H9 (cell line): ENCODE data around the gene GLB1L. TPM values are rescaled to one million over a fixed set of nuclear protein-coding genes. Genes with fewer than 3 reads are reported as not detected.
A peak's percentile ranks its signal among the peaks of the same experiment; 100 is the strongest.

Source experiments
- DNase-seq: peaks from one replicate; pipeline ENCODE4 v3.0.0-alpha.2; 2017
- H2AFZ ChIP-seq: one replicate; pipeline ENCODE4 v1.6.1; 2013; ENCODE audit warnings: mild to moderate bottlenecking, low read length, control low read depth, moderate library complexity
- H2AK5ac ChIP-seq: 2 replicates; pipeline ENCODE4 v1.6.1; 2013; ENCODE audit warnings: low read length, control low read depth, mixed read lengths; ENCODE audit not compliant: insufficient read length
- H2BK120ac ChIP-seq: one replicate; pipeline ENCODE4 v1.6.1; 2013; ENCODE audit warnings: low read depth, mild to moderate bottlenecking, low read length, control low read depth, inconsistent platforms; ENCODE audit not compliant: poor library complexity, severe bottlenecking
- H2BK12ac ChIP-seq: 2 replicates; pipeline ENCODE4 v1.6.1; 2013; ENCODE audit warnings: low read length, control low read depth, mixed read lengths, low read depth; ENCODE audit not compliant: insufficient read length
- H2BK15ac ChIP-seq: 2 replicates; pipeline ENCODE4 v1.6.1; 2013; ENCODE audit warnings: low read depth, low read length, control low read depth
- H2BK20ac ChIP-seq: one replicate; pipeline ENCODE4 v1.6.1; 2013; ENCODE audit warnings: low read depth, mild to moderate bottlenecking, low read length, control low read depth, inconsistent platforms; ENCODE audit not compliant: poor library complexity, severe bottlenecking
- H2BK5ac ChIP-seq: 2 replicates; pipeline ENCODE4 v1.6.1; 2013; ENCODE audit warnings: low read length, control low read depth, mixed read lengths; ENCODE audit not compliant: insufficient read length
- H3K14ac ChIP-seq: 2 replicates; pipeline ENCODE4 v1.6.1; 2013; ENCODE audit warnings: low read length, control low read depth; ENCODE audit not compliant: insufficient read depth
- H3K18ac ChIP-seq: 2 replicates; pipeline ENCODE4 v1.6.1; 2013; ENCODE audit warnings: low read depth, mild to moderate bottlenecking, mixed read lengths, low read length, control low read depth; ENCODE audit not compliant: insufficient read length
- H3K23ac ChIP-seq: 2 replicates; pipeline ENCODE4 v1.6.1; 2013; ENCODE audit warnings: low read length, control low read depth, mixed read lengths, low read depth; ENCODE audit not compliant: insufficient read length
- H3K23me2 ChIP-seq: 2 replicates; pipeline ENCODE4 v1.6.1; 2013; ENCODE audit warnings: low read depth, mild to moderate bottlenecking, mixed read lengths, low read length, control low read depth; ENCODE audit not compliant: insufficient read length, poor library complexity, severe bottlenecking
- H3K27ac ChIP-seq: 2 replicates; pipeline ENCODE4 v1.5.1; 2013; ENCODE audit warnings: low read length, control low read depth, mixed read lengths, low read depth; ENCODE audit not compliant: insufficient read length
- H3K27me3 ChIP-seq: 2 replicates; pipeline ENCODE4 v1.6.1; 2013; ENCODE audit warnings: low read length, control low read depth, inconsistent platforms; ENCODE audit not compliant: insufficient read depth
- H3K4ac ChIP-seq: 2 replicates; pipeline ENCODE4 v1.6.1; 2013; ENCODE audit warnings: low read depth, mild to moderate bottlenecking, control low read depth, inconsistent platforms, low read length, moderate library complexity
- H3K4me1 ChIP-seq: 2 replicates; pipeline ENCODE4 v1.6.1; 2013; ENCODE audit warnings: low read length, control low read depth, inconsistent platforms; ENCODE audit not compliant: insufficient read depth
- H3K4me2 ChIP-seq: 2 replicates; pipeline ENCODE4 v1.6.1; 2013; ENCODE audit warnings: low read length, control low read depth, mixed read lengths; ENCODE audit not compliant: insufficient read length, insufficient read depth
- H3K56ac ChIP-seq: 2 replicates; pipeline ENCODE4 v1.6.1; 2013; ENCODE audit warnings: low read depth, mild to moderate bottlenecking, mixed read lengths, low read length, control low read depth; ENCODE audit not compliant: insufficient read length
- H3K79me1 ChIP-seq: 2 replicates; pipeline ENCODE4 v1.6.1; 2013; ENCODE audit warnings: low read depth, mild to moderate bottlenecking, moderate library complexity, low read length, control low read depth, inconsistent platforms; ENCODE audit not compliant: insufficient read depth, poor library complexity, severe bottlenecking
- H3K79me2 ChIP-seq: 2 replicates; pipeline ENCODE4 v1.6.1; 2013; ENCODE audit warnings: low read length, control low read depth, inconsistent platforms; ENCODE audit not compliant: insufficient read depth
- H3K9ac ChIP-seq: 2 replicates; pipeline ENCODE4 v1.6.1; 2013; ENCODE audit warnings: low read length, control low read depth, mixed read lengths; ENCODE audit not compliant: insufficient read length; ENCODE audit errors: extremely low read depth
- H3K9me3 ChIP-seq: one replicate; pipeline ENCODE4 v1.6.1; 2013; ENCODE audit warnings: low read depth, low read length, inconsistent platforms; ENCODE audit not compliant: control insufficient read depth
- H3T11ph ChIP-seq: one replicate; pipeline ENCODE4 v1.6.1; 2013; ENCODE audit warnings: mild to moderate bottlenecking, low read length, control low read depth, inconsistent platforms
- H4K20me1 ChIP-seq: one replicate; pipeline ENCODE4 v1.6.1; 2013; ENCODE audit not compliant: control insufficient read depth, insufficient read length, insufficient read depth
- H4K5ac ChIP-seq: 2 replicates; pipeline ENCODE4 v1.6.1; 2013; ENCODE audit warnings: low read depth, mild to moderate bottlenecking, mixed read lengths, low read length, control low read depth; ENCODE audit not compliant: insufficient read length
- H4K8ac ChIP-seq: replicated peaks from 2 replicates; pipeline ENCODE4 v1.6.1; 2013; ENCODE audit warnings: low read length, control low read depth, mixed read lengths, low read depth; ENCODE audit not compliant: insufficient read length
- H4K91ac ChIP-seq: 2 replicates; pipeline ENCODE4 v1.6.1; 2013; ENCODE audit warnings: low read depth, mild to moderate bottlenecking, moderate library complexity, mixed read lengths, low read length, control low read depth; ENCODE audit not compliant: insufficient read length
- H3K27ac Mint-ChIP-seq, 3 experiments: 2 replicates in 2 of 3; 3 replicates in 1 of 3; pipeline ENCODE4 v1.8.0; 2020 to 2021; ENCODE audit warnings: mixed read lengths in 3 of 3, mild to moderate bottlenecking in 1 of 3, moderate library complexity in 1 of 3
- H3K27me3 Mint-ChIP-seq: 2 replicates; pipeline ENCODE4 v1.8.0; 2021; ENCODE audit warnings: low read depth, mild to moderate bottlenecking, moderate library complexity, mixed read lengths
- H3K36me3 Mint-ChIP-seq, 3 experiments: 2 replicates in 2 of 3; 3 replicates in 1 of 3; pipeline ENCODE4 v1.8.0; 2020 to 2021; ENCODE audit warnings: low read depth in 3 of 3, mixed read lengths in 3 of 3; ENCODE audit not compliant: insufficient read depth in 1 of 3
- H3K4me1 Mint-ChIP-seq, 2 experiments: 2 replicates each; pipeline ENCODE4 v1.8.0; 2020; ENCODE audit warnings: mixed read lengths in 2 of 2
- H3K4me3 Mint-ChIP-seq, 2 experiments: 2 replicates in 1 of 2; 3 replicates in 1 of 2; pipeline ENCODE4 v1.8.0; 2020 to 2021; ENCODE audit warnings: mild to moderate bottlenecking in 2 of 2, mixed read lengths in 2 of 2, moderate library complexity in 1 of 2
- H3K9me3 Mint-ChIP-seq, 2 experiments: 2 replicates in 1 of 2; 3 replicates in 1 of 2; pipeline ENCODE4 v1.8.0; 2020; ENCODE audit warnings: mild to moderate bottlenecking in 2 of 2, mixed read lengths in 2 of 2, moderate library complexity in 1 of 2
- CTCF ChIP-seq: fragments of 200-600 bp; sonication (generic); conservative IDR thresholded peaks from 3 replicates; pipeline ENCODE4 v1.8.0; 2021; ENCODE audit warnings: antibody characterized with exemption, mild to moderate bottlenecking
- WGBS: extraction: QIAGEN DNeasy Blood & Tissue Kit; methylation state at CpG from one replicate; pipeline ENCODE4 v1.1.7; 2013; ENCODE audit warnings: missing lambda C conversion rate, low lambda C conversion rate, mixed read lengths; ENCODE audit not compliant: insufficient read length; ENCODE audit errors: extremely low coverage; 5-methylcytosine and 5-hydroxymethylcytosine counted together
- total RNA-seq: library from RNA; stranded (reverse); gene quantifications from 2 replicates; pipeline ENCODE4 v1.2.1, GENCODE V29; 2021

The GLB1L gene
- total RNA-seq, 1 experiment from 2014 or later: 6.5 TPM

DNA sequence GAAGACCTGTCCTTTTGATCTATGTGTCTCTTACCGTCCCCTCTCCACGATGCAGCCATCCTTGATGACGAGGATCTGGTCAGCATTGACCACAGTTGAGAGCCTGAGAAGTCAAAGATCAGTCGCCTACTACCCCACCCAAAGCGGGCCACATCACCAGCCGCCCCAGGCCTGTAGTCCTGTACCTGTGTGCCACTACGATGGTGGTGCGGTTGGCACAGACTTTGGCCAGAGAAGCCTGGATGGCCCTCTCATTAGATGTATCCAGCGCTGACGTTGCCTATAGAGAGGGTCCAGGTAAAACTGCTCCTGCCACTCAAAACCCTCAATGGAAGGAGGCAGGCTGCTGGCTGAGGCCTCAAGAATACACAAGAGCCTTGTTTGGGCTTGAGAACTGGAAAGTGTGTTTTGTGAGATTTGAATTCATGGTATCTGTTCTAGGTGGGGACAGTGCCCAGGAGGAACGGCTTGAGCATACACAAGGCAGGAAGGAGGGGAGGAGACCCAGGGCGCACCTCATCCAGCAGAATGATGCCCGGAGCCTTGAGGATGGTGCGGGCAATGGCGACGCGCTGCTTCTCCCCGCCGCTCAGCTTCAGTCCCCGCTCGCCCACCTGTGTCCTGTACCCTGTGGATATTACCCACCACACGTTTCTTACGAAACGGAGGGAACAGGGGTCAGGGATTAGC, 34.9 kb downstream of the GLB1L start:
- no peak overlapping the region for H3K4me2 ChIP-seq
- no peaks in the 10 kb centered on the region for H3K4me1 ChIP-seq
- no peak overlapping the region for H3K18ac ChIP-seq
- no peak overlapping the region for H2AK5ac ChIP-seq
- H2BK15ac ChIP-seq: no peak overlapping the region
- peaks cover 4% of the 10 kb centered on the region for H3K23me2 ChIP-seq
- no peak overlapping the region for H3T11ph ChIP-seq
- no CpG with 5 or more reads among the region's 24 CpGs for WGBS
- H2BK120ac ChIP-seq: no peak overlapping the region
- H3K79me1 ChIP-seq: no peaks in the 10 kb centered on the region
- no peak overlapping the region for H3K27ac ChIP-seq
- H3K27me3 Mint-ChIP-seq: no peaks in the 10 kb centered on the region; the same call in 1 of the 2 replicates
- DNase-seq: no peak
- no peak overlapping the region for H3K14ac ChIP-seq
- no peak overlapping the region for H2BK12ac ChIP-seq
- H3K9ac ChIP-seq: no peak overlapping the region
- TF ChIP-seq CTCF: no peak
- H2BK5ac ChIP-seq: no peak overlapping the region
- no peaks in the 10 kb centered on the region for H3K27me3 ChIP-seq
- no peak overlapping the region for H3K4me3 Mint-ChIP-seq
- no peak overlapping the region for H3K56ac ChIP-seq
- no peaks in the 10 kb centered on the region for H4K20me1 ChIP-seq
- no peak overlapping the region for H3K4ac ChIP-seq
- H3K79me2 ChIP-seq: no peaks in the 10 kb centered on the region
- peak overlapping the region in 1 of 3 experiments; percentile 48; a peak in 1 of 7 replicates for H3K27ac Mint-ChIP-seq
- H4K5ac ChIP-seq: no peak overlapping the region
- peaks cover 15 to 75% (median 58%) of the 10 kb centered on the region in 3 experiments for H3K36me3 Mint-ChIP-seq
- no peaks in the 10 kb centered on the region for H3K9me3 ChIP-seq
- no peak overlapping the region for H2AFZ ChIP-seq
- no peak overlapping the region for H3K23ac ChIP-seq
- no peaks in the 10 kb centered on the region for H3K9me3 Mint-ChIP-seq
- H3K4me1 Mint-ChIP-seq: peaks cover 8 to 13% of the 10 kb centered on the region in 2 experiments
- no peak overlapping the region for H4K8ac ChIP-seq
- H2BK20ac ChIP-seq: no peak overlapping the region
- H4K91ac ChIP-seq: no peak overlapping the region
